Activated CD8-positive, alpha-beta memory T cell treated with anti-CD3 and anti-CD28 coated beads, Interleukin-2, amount 50 U/mL, for 4 hours (primary cell): Measurements from ENCODE around the gene PSAPL1.
"Not testable (repeated sequence)": the region's sequence is repeated elsewhere in the genome, so short reads cannot be mapped to it uniquely, and the experiment has no call there.

Experiments
- DNase-seq: peaks from one replicate; pipeline ENCODE4 v3.0.0-alpha.2; 2020

PSAPL1 gene

DNA sequence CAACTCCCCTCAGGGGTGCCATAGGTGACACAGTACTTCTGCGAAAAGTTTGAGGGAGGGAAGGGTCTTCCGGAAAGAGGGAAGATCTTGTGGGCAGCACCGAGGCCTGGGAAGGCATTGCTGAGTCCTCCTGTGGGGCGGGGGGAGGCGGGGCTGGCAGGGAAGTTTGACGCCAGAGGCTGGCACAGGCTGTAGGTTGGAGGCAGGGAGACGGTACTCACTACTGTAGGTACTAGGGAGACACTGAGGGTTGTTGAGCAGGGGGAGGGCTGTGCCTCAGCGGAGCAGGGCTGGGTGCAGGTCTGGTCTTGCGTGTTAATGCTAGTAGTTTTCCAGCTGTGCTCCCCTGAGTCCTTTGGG lies 23.3 kb upstream of the PSAPL1 start:
- no peak for DNase-seq

DNA sequence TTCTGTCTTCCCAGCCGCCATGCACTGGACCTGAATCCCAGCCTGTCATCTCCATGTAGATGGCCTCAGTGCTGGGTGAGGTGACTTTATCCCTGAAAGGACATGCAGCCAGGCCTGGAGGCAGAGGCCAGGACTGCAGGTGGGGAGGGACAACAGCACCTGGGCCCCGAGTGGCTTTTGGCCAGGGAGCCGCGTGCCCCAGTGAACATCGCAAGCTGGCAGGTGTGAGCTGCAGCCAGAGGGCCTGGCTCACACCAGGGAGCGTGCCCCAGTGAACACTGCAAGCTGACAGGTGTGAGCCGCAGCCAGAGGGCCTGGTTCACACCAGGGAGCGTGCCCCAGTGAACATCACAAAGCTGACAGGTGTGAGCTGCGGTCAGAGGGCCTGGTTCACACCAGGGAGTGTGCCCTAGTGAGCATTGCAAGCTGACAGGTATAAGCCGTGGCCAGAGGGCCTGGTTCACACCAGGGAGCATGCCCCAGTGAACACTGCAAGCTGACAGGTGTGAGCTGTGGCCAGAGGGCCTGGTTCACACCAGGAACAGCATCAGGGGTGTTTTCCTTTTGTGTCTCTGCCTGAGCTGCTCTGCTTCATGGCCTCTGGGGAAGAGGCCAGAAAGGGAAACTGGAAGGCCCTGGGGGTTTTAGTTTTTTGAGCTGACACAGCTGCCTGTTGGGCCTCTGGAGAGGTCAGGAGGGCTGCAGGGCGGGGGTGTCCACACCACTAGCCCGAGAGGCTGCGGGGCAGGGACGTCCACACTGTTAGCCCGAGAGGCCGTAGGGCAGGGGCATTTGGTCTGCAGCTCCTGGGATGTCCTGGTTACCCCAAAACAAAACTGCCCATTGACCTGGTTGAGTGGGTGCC lies 22.7 kb upstream of the PSAPL1 start:
- no peak for DNase-seq

DNA sequence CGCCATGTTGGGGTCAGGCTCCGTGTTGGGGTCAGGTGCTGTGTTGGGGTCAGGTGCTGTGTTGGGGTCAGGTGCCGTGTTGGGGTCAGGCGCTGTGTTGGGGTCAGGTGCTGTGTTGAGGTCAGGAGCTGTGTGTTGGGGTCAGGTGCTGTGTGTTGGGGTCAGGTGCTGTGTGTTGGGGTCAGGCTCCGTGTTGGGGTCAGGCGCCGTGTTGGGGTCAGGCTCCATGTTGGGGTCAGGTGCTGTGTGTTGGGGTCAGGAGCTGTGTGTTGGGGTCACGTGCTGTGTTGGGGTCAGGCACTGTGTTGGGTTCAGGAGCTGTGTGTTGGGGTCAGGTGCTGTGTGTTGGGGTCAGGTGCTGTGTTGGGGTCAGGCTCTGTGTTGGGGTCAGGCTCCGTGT lies 18.1 kb upstream of the PSAPL1 start:
- DNase-seq, result not testable (repeated sequence)

GRCh38 chr4:7451800-7452199 lies 17.1 kb upstream of the PSAPL1 start:
- DNase-seq, result no peak

DNA sequence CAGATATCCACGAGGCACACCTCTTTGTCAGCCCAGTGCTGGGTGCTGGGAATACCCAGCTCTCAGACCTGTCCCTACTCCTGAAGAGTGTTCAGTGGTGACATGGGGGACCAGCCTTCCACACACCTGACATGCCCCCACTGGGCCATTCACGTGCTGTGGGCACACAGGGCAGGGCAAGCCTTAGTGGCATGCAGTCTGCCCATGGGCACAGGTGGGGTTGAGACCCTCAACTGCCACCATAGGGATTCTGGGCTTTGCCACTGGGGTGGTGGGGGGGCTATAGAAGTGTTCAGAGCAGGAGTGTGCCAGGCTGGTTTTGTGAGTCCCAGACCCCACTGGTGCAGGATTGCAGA lies 16.7 kb upstream of the PSAPL1 start:
- DNase-seq, result no peak

DNA sequence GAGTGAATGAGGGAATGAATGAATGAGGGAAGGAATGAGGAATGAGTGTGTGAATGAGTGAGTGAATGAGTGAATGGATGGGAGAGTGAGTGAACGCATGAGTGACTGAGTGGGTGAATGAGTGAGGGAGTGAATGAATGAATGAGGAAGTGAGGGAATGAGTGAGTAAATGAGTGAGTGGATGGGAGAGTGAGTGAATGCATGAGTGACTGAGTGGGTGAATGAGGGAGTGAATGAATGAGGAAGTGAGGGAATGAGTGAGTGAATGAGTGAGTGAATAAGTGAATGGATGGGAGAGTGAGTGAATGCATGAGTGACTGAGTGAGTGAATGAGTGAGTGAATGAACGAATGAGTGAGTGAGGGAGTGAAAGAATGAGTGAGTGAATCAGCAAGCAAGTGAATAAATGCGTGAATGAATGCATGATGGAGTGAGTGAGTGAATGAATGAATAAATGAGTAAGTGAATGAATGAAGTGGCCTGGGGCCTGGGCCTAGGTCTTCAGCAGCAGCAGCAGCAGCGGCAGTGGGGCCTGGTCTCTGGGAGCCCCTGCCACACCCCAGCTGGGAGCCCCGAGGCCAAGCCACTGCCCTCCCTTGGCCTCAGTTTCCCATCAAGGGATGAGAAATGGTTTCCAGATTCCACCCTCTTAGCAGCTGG lies 16.2 kb upstream of the PSAPL1 start:
- no peak for DNase-seq

- DNase-seq, result no peak
Observed at GRCh38 chr4:7448036-7448435, 13.3 kb upstream of the PSAPL1 start.

GRCh38 chr4:7447236-7447635 lies 12.5 kb upstream of the PSAPL1 start:
- no peak for DNase-seq

- DNase-seq, result no peak
Observed at GRCh38 chr4:7444731-7445130, 10.0 kb upstream of the PSAPL1 start.

DNA sequence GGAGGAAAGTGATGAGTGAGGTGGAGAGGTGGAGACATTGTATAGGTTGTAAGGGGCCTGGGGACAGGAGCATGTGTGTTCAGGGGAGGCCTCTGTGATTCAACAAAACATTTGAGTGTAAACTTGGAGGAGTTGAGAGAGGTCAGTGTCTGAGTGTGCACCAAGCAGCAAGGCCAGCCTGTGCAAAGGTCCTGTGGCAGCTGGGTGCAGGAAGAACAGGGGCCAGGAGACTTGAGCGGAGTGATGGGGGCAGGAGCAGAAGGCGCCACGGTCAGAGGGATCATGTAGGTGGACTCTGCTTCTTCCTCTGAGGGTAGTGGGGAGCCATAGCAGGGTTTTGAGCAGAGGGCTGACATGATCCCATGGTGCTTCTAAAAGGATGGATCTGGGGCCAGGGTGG lies 9.6 kb upstream of the PSAPL1 start:
- no peak for DNase-seq

DNA sequence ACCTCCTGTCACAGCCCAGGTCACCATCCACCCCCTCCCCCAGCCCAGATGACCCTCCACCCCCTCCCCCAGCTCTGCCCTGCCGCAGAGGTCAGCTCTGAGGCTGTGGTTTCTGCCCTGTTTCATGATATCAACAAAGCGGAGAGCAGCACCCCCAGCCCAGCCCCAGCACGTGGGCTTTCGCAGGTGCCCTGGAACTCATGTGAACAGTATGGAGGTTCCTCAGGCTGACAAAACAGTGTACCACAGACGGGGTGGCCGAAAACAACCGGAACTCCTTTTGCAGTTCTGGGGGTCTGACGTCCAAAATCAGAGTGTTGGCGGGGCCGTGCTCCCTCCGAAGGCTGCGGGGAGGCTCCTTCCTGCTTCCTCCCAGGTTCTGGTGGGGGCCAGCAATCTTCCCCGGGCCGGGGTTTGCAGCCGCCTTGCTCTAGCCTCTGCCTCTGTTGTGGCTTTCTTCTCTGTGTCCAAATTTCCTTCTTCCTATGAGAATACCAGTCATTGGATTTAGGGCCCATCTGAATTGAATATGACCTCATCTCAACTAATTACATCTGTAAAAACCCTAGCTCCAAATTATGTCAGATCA lies 7.9 kb upstream of the PSAPL1 start:
- DNase-seq, result no peak

GRCh38 chr4:7441201-7441600 lies 6.5 kb upstream of the PSAPL1 start:
- no peak for DNase-seq

- DNase-seq, result no peak
Observed at GRCh38 chr4:7439699-7440098, 5.0 kb upstream of the PSAPL1 start.

GRCh38 chr4:7436256-7436655 lies 1.5 kb upstream of the PSAPL1 start:
- DNase-seq, result no peak

- no peak for DNase-seq
Observed at GRCh38 chr4:7435471-7436061, 836 bp upstream of the PSAPL1 start.

GRCh38 chr4:7434141-7434765 lies 477 bp downstream of the PSAPL1 start:
- DNase-seq, result no peak

- DNase-seq, result no peak
Observed at GRCh38 chr4:7433376-7434140, 1.2 kb downstream of the PSAPL1 start.

GRCh38 chr4:7432531-7433375 lies 2.0 kb downstream of the PSAPL1 start:
- DNase-seq, result no peak

- DNase-seq, result no peak
Observed at GRCh38 chr4:7431696-7432530, 2.8 kb downstream of the PSAPL1 start.

DNA sequence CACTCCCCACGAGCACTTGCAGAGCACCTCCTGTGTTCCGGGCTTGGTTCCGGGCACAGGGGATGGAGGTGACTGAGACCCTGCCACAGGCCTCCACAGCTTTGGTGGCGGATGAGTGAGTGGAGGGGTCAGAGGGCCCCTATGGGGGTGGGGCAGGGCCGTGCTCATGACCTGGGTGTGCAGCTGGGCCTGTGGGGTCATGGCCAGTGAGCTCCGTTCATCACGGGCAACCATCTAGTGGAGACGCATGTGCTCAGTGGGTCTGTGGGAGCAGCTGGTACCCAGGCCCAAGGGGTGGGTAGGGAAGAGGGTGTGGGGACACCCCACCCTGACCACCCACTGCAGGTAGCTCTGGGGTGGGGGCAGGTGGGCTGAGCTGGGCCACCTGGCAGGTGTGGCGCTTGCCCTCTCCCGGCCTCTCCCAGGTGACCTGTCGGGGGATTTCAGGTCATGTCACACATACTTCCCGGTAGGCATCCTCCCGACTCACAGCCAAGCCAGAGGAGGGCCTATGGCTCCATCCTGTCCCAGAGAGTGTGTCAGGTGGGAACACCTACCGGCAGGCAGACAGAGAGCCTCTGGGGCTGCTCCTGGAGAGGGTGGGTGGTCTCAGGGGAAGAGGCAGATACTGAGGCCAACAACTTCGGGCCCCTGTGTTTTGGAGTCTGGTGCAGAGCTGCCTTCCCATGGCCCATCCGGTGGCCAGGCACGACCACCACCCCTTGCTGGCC lies 3.6 kb downstream of the PSAPL1 start:
- DNase-seq, result peak; percentile 13
